Ishikawa (cell line): Measurements from ENCODE around the gene TRPM1.

Experiments used
- CEBPB ChIP-seq: IDR thresholded peaks from 2 replicates; pipeline ENCODE4 v1.6.1; 2012
- CREB1 ChIP-seq: IDR thresholded peaks from 2 replicates; pipeline ENCODE4 v1.6.1; 2012; ENCODE audit warnings: low read depth
- EGR1 ChIP-seq: IDR thresholded peaks from 2 replicates; pipeline ENCODE4 v1.6.1; 2012
- EP300 ChIP-seq: IDR thresholded peaks from 2 replicates; pipeline ENCODE4 v1.6.1; 2012; ENCODE audit warnings: borderline replicate concordance
- FOXM1 ChIP-seq: IDR thresholded peaks from 2 replicates; pipeline ENCODE4 v1.6.1; 2012; ENCODE audit warnings: low read depth, borderline replicate concordance
- MAX ChIP-seq: IDR thresholded peaks from 2 replicates; pipeline ENCODE4 v1.6.1; 2012
- NFIC ChIP-seq: IDR thresholded peaks from 2 replicates; pipeline ENCODE4 v1.6.1; 2012
- RAD21 ChIP-seq: IDR thresholded peaks from 2 replicates; pipeline ENCODE4 v1.6.1; 2012; ENCODE audit warnings: low read depth
- REST ChIP-seq: IDR thresholded peaks from 2 replicates; pipeline ENCODE4 v1.6.1; 2012; ENCODE audit warnings: low read depth, mild to moderate bottlenecking
- TAF1 ChIP-seq: IDR thresholded peaks from 2 replicates; pipeline ENCODE4 v1.6.1; 2012; ENCODE audit warnings: low read depth, mild to moderate bottlenecking
- TCF12 ChIP-seq: IDR thresholded peaks from 2 replicates; pipeline ENCODE4 v1.6.1; 2012; ENCODE audit warnings: low read depth
- TEAD4 ChIP-seq: IDR thresholded peaks from 2 replicates; pipeline ENCODE4 v1.6.1; 2012
- USF1 ChIP-seq: IDR thresholded peaks from 2 replicates; pipeline ENCODE4 v1.6.1; 2012
- YY1 ChIP-seq: IDR thresholded peaks from 2 replicates; pipeline ENCODE4 v1.6.1; 2012; ENCODE audit warnings: low read depth
- ZBTB7A ChIP-seq: IDR thresholded peaks from 2 replicates; pipeline ENCODE4 v1.6.1; 2012; ENCODE audit warnings: low read depth

TRPM1 gene

GRCh38 chr15:31079519-31079918 lies 22.0 kb downstream of the TRPM1 start:
- TF ChIP-seq NFIC: no peak
- no peak for TF ChIP-seq USF1
- TF ChIP-seq CEBPB: no peak
- TF ChIP-seq EP300: no peak
- TF ChIP-seq RAD21: no peak
- TF ChIP-seq EGR1: no peak
- no peak for TF ChIP-seq TCF12
- TF ChIP-seq TEAD4: no peak
- no peak for TF ChIP-seq ZBTB7A
- TF ChIP-seq MAX: no peak
- TF ChIP-seq FOXM1: no peak
- no peak for TF ChIP-seq TAF1
- no peak for TF ChIP-seq YY1
- no peak for TF ChIP-seq REST
- TF ChIP-seq CREB1: no peak

GRCh38 chr15:31078471-31078870 lies 23.1 kb downstream of the TRPM1 start:
- TF ChIP-seq MAX: no peak

- TF ChIP-seq USF1 (no peak), TEAD4 (no peak)
These were observed 23.6 kb downstream of the TRPM1 start for GRCh38 chr15:31077941-31078340.

GRCh38 chr15:31077181-31077580 lies 24.3 kb downstream of the TRPM1 start:
- TF ChIP-seq YY1 (no peak), ZBTB7A (no peak)

GRCh38 chr15:31074321-31074720 lies 27.2 kb downstream of the TRPM1 start:
- TF ChIP-seq RAD21: no peak

GRCh38 chr15:31070867-31071266 lies 30.7 kb downstream of the TRPM1 start:
- TF ChIP-seq CREB1 (no peak), FOXM1 (no peak), TAF1 (no peak)

GRCh38 chr15:31069360-31070000 lies 32.0 kb downstream of the TRPM1 start:
- TF ChIP-seq NFIC (no peak), MAX (no peak), REST (no peak), TEAD4 (no peak), RAD21 (no peak), TCF12 (no peak), EP300 (no peak), USF1 (no peak), ZBTB7A (no peak), YY1 (no peak), CEBPB (no peak)
